Muscle layer of duodenum (tissue), 2 donors: ENCODE data around the gene RAPGEF4.

Experiments
- H3K27ac ChIP-seq: one replicate; pipeline ENCODE4 v1.7.0; 2013; ENCODE audit warnings: mild to moderate bottlenecking, low read length
- H3K27me3 ChIP-seq: one replicate; pipeline ENCODE4 v1.7.0; 2013; ENCODE audit warnings: low read depth, mild to moderate bottlenecking, control low read depth, low read length
- H3K36me3 ChIP-seq, 2 donors: one replicate each; pipeline ENCODE4 v1.7.0; 2013; ENCODE audit warnings: low read length in 2 of 2, control low read depth in 1 of 2, mild to moderate bottlenecking in 1 of 2; ENCODE audit not compliant: insufficient read depth in 2 of 2, control insufficient read depth in 1 of 2
- H3K4me1 ChIP-seq, 2 donors: one replicate each; pipeline ENCODE4 v1.7.0; 2013; ENCODE audit warnings: low read length in 2 of 2, mild to moderate bottlenecking in 2 of 2, control low read depth in 1 of 2, moderate library complexity in 1 of 2; ENCODE audit not compliant: insufficient read depth in 2 of 2, control insufficient read depth in 1 of 2
- H3K4me3 ChIP-seq, 2 donors: one replicate each; pipeline ENCODE4 v1.7.0; 2013; ENCODE audit warnings: low read length in 2 of 2, low read depth in 1 of 2, mild to moderate bottlenecking in 1 of 2
- H3K9me3 ChIP-seq, 2 donors: one replicate each; pipeline ENCODE4 v1.7.0; 2013; ENCODE audit warnings: low read length in 2 of 2, control low read depth in 1 of 2, mild to moderate bottlenecking in 1 of 2; ENCODE audit not compliant: control insufficient read depth in 1 of 2
- donor health status: healthy.

The RAPGEF4 gene

DNA sequence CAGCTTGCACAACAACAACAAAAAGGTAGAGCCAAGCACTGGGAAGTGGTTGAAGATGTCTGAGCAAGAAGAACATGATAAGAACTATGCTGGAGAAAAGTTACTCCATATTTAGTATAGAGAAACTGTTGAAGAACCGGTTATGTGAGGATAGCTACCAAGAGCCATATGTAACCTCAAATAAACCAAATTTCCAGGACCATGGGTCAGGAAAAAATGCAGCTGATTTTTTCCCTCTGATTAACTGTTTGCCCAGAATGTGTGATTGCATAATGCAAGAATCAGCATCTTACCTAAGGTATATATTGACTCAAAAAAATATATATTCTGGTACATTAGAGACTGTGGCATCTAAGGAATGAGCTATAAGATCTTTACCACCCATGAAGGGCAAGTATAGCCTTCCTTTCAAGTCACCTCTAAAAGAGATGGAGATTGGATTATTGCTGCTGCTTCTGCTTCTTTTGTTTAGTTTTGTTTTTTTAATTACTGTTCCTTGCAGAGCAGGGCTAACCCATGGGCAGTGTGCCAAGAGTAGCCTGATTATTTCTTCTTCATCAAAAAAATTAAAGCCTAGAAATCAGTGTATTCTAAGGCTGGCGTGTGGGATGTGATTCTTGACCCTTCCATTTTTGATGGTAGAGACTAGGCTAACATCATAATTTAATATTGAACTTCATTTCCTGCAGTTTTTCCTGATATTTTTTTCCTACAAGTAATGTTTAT, 263.1 kb downstream of the RAPGEF4 start:
- no peaks in the 10 kb centered on the region for H3K9me3 ChIP-seq
- no peaks in the 10 kb centered on the region for H3K36me3 ChIP-seq
- peaks cover 0 to 9% of the 10 kb centered on the region in 2 donors for H3K4me1 ChIP-seq
- H3K27ac ChIP-seq, result no peak overlapping the region
- no peak overlapping the region for H3K4me3 ChIP-seq
- no peaks in the 10 kb centered on the region for H3K27me3 ChIP-seq

- H3K27me3 ChIP-seq, result no peaks in the 10 kb centered on the region
- no peak overlapping the region for H3K27ac ChIP-seq
- no peak overlapping the region for H3K4me3 ChIP-seq
- no peaks in the 10 kb centered on the region for H3K36me3 ChIP-seq
- peaks cover 0 to 9% of the 10 kb centered on the region in 2 donors for H3K4me1 ChIP-seq
- no peaks in the 10 kb centered on the region for H3K9me3 ChIP-seq
These were observed 264.2 kb downstream of the RAPGEF4 start for GRCh38 chr2:172999641-173000386.

DNA sequence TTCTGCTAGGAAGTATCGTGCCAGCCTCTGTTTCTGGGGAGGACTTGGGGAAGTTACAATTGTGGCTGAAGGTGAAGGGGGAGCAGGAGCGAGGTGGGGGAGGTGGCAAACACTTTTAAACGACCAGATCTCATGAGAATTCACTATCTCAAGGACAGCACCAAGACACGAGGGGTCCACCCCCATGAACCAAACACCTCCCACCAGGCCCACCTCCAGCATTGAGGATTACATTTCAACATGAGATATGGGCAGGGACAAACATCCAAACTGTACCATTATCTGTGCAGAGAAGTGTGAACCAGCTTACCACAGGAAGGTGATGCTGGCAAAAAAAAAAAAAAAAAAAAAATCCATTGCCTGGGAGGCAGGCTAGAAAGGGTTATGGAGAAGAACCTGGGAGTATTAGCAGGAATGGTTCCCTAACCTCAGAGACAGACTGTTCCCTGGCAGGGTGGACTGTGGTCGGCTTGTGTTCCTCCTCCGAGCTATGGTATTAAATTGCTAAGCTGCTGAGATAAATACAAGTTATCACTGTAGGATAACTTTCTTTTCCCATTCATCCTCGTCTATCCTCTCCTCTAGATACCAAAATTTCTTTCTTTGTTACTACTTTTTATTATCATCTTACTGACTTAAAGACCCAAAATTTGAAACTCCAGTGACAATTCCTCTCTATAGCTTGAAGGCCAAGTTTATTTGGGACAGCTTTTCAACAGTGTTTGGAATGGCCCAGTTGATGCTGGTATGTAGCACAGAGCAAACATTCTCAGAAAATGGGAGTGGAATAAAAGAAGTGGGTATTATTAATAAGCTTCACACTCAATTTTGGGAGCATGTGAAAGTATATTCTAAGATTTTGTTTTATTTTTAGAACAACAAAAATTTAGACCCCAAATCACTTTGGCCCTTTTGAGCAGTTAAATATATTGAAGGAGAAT, 266.3 kb downstream of the RAPGEF4 start:
- Histone ChIP-seq H3K4me3 (no peak overlapping the region), H3K27me3 (no peaks in the 10 kb centered on the region), H3K4me1 (no peaks in the 10 kb centered on the region), H3K27ac (no peak overlapping the region), H3K36me3 (no peaks in the 10 kb centered on the region), H3K9me3 (no peaks in the 10 kb centered on the region)

GRCh38 chr2:173002751-173003541, 267.3 kb downstream of the RAPGEF4 start:
- no peaks in the 10 kb centered on the region for H3K4me1 ChIP-seq
- H3K4me3 ChIP-seq, result no peak overlapping the region
- no peaks in the 10 kb centered on the region for H3K27me3 ChIP-seq
- no peaks in the 10 kb centered on the region for H3K36me3 ChIP-seq
- H3K9me3 ChIP-seq, result no peaks in the 10 kb centered on the region
- H3K27ac ChIP-seq, result no peak overlapping the region

DNA sequence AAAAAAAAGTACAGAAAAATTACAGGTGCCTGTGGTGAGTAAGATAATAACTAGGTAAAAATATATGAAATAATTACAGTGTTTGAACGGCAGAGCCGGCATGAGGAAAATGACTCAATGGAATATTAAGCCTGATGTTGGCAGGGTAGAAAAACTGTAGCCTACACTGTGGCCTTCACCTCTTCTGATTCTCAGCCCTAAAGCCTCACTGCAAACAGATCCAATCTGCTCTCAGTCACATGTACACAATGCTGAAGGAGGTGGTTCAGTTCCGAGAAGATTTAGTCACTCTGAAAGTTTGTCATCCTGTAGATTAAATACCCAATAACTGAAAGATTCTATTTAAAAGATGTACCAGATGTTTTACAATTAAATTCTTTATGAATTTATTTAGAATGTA, 273.1 kb downstream of the RAPGEF4 start:
- Histone ChIP-seq H3K4me3 (no peak overlapping the region), H3K9me3 (no peaks in the 10 kb centered on the region), H3K27me3 (no peaks in the 10 kb centered on the region), H3K36me3 (no peaks in the 10 kb centered on the region), H3K4me1 (no peaks in the 10 kb centered on the region), H3K27ac (no peak overlapping the region)

GRCh38 chr2:173010233-173010632, 274.6 kb downstream of the RAPGEF4 start:
- Histone ChIP-seq H3K4me3 (no peak overlapping the region), H3K27me3 (no peaks in the 10 kb centered on the region), H3K27ac (no peak overlapping the region), H3K36me3 (no peaks in the 10 kb centered on the region), H3K9me3 (no peaks in the 10 kb centered on the region), H3K4me1 (no peaks in the 10 kb centered on the region)

- Histone ChIP-seq H3K27ac (no peak overlapping the region), H3K36me3 (no peaks in the 10 kb centered on the region), H3K27me3 (no peaks in the 10 kb centered on the region), H3K9me3 (no peaks in the 10 kb centered on the region), H3K4me3 (no peak overlapping the region), H3K4me1 (no peaks in the 10 kb centered on the region)
These were observed 280.8 kb downstream of the RAPGEF4 start for GRCh38 chr2:173016451-173016850.

DNA sequence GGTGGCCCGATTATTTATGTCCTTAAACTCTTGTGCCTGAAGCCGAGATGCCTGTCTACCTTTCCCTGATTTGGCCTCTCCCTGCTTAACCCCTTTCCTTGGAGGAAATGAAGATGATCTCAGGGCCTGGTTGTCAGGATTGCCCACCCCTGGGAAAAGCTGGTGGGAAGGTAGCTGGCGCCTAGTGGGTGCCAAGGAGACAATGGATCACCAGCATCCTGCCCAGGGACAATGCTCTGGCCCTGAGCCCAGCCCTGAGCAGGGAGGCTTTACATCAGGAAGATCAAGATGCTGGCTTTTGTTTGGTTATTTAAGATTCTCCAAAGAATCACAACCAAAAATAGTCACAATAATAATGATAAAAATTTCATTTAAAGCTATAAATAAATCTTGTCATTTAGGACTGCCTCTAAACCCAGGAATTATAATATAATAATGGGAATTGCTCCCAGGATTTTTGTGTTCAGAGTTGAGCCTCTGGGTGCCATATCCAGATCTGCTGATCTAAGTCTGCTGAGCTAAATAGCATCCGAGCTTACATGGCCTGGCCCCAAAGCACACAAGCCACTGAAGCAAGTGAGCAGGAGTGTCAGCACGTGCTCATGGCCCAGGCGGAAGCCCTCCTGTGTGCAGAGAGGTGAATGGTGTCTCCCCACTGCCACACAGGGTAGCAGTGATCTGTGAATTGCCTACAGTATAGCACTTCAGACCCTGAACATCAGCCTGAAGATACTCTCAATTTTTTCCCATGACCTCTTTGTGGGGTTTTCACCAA, 282.2 kb downstream of the RAPGEF4 start:
- Histone ChIP-seq H3K4me3 (no peak overlapping the region), H3K9me3 (no peaks in the 10 kb centered on the region), H3K36me3 (no peaks in the 10 kb centered on the region), H3K27me3 (no peaks in the 10 kb centered on the region), H3K27ac (no peak overlapping the region), H3K4me1 (no peaks in the 10 kb centered on the region)

DNA sequence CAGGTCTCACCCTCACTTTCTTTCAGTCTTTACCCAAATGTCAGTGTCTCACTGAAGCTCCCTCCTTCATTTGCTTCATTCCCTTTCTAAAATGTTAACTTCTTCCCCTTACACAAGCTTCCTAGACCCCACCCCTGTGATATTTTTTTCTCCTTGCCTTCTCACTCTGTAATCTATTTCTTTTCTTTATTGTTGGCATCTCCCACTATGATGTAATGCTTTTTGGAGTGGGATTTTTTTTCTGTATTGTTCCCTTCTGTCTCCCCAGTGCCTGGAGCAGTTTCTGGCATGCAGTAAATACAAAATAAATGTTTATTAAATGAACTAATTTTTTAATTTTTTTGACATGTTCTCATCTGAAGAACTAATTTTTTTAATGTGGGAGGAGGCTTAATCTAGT, 284.1 kb downstream of the RAPGEF4 start:
- H3K9me3 ChIP-seq, result no peaks in the 10 kb centered on the region

GRCh38 chr2:173021939-173022371, 286.3 kb downstream of the RAPGEF4 start:
- Histone ChIP-seq H3K27me3 (no peaks in the 10 kb centered on the region), H3K4me3 (no peak overlapping the region), H3K4me1 (no peaks in the 10 kb centered on the region), H3K9me3 (no peaks in the 10 kb centered on the region), H3K36me3 (no peaks in the 10 kb centered on the region), H3K27ac (no peak overlapping the region)

More for the DNA sequence above, 284.1 kb downstream of the RAPGEF4 start:
- H3K36me3 ChIP-seq, result no peaks in the 10 kb centered on the region
- no peak overlapping the region for H3K27ac ChIP-seq
- H3K4me3 ChIP-seq, result no peak overlapping the region
- H3K27me3 ChIP-seq, result no peaks in the 10 kb centered on the region
- no peaks in the 10 kb centered on the region for H3K4me1 ChIP-seq
